HUES64 (cell line): Measurements from ENCODE around the gene ZNF384.

Experiments
- H3K27ac ChIP-seq: 2 replicates; pipeline ENCODE4 v1.7.0; 2013; ENCODE audit warnings: low read depth, low read length, inconsistent platforms
- H3K27me3 ChIP-seq: 2 replicates; pipeline ENCODE4 v1.6.1; 2013; ENCODE audit warnings: mild to moderate bottlenecking, low read length; ENCODE audit not compliant: insufficient read depth
- H3K36me3 ChIP-seq: 2 replicates; pipeline ENCODE4 v1.6.1; 2013; ENCODE audit warnings: mild to moderate bottlenecking, low read length; ENCODE audit not compliant: insufficient read depth
- H3K4me1 ChIP-seq: 2 replicates; pipeline ENCODE4 v1.6.1; 2013; ENCODE audit warnings: mild to moderate bottlenecking, low read length, moderate library complexity; ENCODE audit not compliant: insufficient read depth
- H3K4me3 ChIP-seq: 2 replicates; pipeline ENCODE4 v1.5.1; 2013; ENCODE audit warnings: mild to moderate bottlenecking, low read length, moderate library complexity
- H3K9ac ChIP-seq: 2 replicates; pipeline ENCODE4 v1.6.1; 2013; ENCODE audit warnings: mild to moderate bottlenecking, low read depth, low read length
- H3K9me3 ChIP-seq: 2 replicates; pipeline ENCODE4 v1.6.1; 2013; ENCODE audit warnings: low read depth, low read length; ENCODE audit not compliant: insufficient read depth
- WGBS: fragments of 150-250, 120-280 bp; methylation state at CpG from one replicate; pipeline ENCODE4 v1.1.7; 2013; ENCODE audit warnings: missing lambda C conversion rate; 5-methylcytosine and 5-hydroxymethylcytosine counted together

The ZNF384 gene

DNA sequence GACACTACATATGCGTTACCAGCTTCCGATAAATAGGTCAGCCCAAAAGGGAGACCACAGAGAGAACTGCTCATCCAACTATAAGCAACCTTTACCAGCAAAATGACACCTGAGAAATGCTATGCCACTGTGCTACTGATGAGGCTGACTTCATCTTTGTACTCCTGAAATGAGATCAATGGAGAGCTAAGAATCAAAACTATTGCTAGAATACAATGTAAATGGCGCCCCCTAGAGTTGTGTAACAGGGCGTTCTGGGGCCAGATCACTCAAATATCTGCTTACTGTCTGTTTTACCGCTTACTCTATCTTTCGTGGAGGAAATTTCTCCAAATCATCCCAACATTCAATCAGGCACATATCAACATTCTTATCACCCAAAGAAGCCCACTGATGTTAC lies 4.6 kb downstream of the ZNF384 start:
- no peak overlapping the region for H3K9ac ChIP-seq
- H3K27ac ChIP-seq: no peak overlapping the region
- H3K36me3 ChIP-seq: peaks cover 36% of the 10 kb centered on the region
- peaks cover 9% of the 10 kb centered on the region; the same call in 1 of the 2 replicates for H3K4me1 ChIP-seq
- WGBS: 71% methylated on average over 6 of the region's 6 CpGs
- H3K9me3 ChIP-seq: no peaks in the 10 kb centered on the region
- no peak overlapping the region for H3K4me3 ChIP-seq
- no peaks in the 10 kb centered on the region for H3K27me3 ChIP-seq

DNA sequence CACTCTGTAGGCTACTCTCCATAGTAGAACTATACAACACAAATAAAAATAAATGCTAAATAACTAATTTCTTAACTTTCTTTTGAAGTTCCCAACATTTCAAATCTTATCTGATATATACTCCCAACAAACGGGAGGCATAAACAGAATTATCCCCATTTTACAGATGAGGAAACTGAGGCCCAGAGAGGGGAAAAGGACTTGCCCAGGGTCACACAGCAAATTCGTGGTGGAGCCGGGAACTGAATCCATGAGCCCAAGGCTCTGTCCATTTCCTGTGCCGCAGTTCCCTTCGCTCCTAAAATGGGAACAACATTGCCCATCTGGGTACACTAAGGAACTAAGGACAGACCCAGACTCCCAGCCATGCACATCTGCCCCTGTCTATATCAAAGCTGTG lies 12.2 kb downstream of the ZNF384 start:
- Histone ChIP-seq H3K27me3 (no peaks in the 10 kb centered on the region), H3K4me1 (no peaks in the 10 kb centered on the region), H3K4me3 (no peak overlapping the region), H3K9me3 (no peaks in the 10 kb centered on the region), H3K36me3 (peaks cover 88% of the 10 kb centered on the region), H3K27ac (no peak overlapping the region), H3K9ac (no peak overlapping the region)
- 92% methylated on average over 5 of the region's 5 CpGs for WGBS

DNA sequence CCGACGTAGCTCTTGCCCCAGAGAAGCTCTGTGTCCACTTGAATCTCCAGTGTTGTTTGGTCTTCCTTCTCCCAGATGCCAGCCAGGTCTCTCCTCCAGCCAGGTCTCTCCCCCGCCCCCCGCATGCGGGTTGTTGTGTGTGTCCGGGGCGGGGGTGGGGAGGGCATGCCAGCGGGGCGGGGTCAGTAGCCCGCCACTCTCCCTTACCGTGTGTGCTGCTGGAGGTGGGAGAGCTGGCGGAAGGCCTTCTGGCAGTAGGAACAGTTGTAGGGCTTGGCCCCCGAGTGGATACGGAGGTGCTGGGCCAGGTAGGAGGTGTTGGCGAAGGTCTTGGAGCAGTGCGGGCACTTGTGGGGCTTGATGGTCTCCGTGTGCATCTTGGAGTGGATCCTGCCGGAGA lies 17.0 kb downstream of the ZNF384 start:
- no peaks in the 10 kb centered on the region for H3K27me3 ChIP-seq
- no peaks in the 10 kb centered on the region for H3K9me3 ChIP-seq
- peaks cover 97% of the 10 kb centered on the region for H3K36me3 ChIP-seq
- WGBS: 95% methylated on average over 18 of the region's 18 CpGs
- H3K27ac ChIP-seq: no peak overlapping the region
- H3K4me3 ChIP-seq: no peak overlapping the region
- no peaks in the 10 kb centered on the region for H3K4me1 ChIP-seq
- H3K9ac ChIP-seq: no peak overlapping the region

DNA sequence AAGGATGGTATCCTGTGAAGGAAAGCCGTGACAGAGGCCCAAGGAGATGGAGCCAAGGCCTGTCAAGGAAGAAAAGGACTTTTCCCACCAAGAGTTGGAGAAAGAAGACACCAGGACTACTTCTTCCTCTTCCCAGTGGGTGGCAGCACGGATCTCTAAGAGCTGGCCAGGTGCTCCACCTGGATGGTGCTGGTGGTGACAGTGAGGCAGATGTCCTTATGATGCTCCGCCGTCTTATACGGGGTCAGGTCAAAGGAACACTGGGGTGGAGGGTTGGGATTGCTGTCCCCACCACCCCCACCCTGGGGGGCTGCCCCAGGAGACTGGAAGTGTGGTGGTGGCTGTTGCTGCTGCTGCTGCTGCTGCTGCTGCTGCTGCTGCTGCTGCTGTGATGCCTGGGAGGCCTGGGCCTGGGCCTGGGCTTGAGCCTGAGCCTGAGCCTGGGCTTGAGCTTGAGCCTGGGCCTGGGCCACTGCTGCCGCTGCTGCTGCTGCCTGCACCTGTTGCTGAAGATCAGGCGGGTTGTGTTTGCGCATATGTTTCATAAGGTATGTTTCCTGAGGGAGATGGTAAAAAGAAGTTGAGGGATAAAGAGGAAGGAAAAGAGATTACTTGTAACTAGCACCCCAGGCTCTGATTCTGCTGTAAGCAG lies 21.5 kb downstream of the ZNF384 start:
- Histone ChIP-seq H3K9ac (no peak overlapping the region), H3K9me3 (no peaks in the 10 kb centered on the region), H3K27me3 (no peaks in the 10 kb centered on the region), H3K36me3 (peaks cover 66% of the 10 kb centered on the region), H3K4me3 (no peak overlapping the region), H3K27ac (no peak overlapping the region), H3K4me1 (no peaks in the 10 kb centered on the region)
- 92% methylated on average over 8 of the region's 8 CpGs for WGBS

DNA sequence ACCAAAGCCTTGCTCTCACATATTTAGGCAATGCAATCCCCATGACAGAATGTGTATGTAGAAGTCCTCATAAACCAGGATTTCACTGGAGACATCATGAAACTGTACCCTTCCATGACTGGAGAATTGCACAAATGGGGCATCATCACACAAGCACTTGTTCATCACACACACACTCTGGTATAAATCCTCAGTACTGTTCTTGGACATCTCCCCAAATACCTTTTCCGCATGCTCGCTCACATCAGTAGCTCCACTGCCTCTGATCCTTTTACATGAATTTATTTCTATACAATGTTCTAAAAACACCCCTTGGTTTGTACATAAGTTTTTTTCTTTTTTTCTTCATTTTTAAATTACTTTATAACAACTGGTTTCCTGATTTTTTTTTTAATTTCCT lies 23.0 kb downstream of the ZNF384 start:
- Histone ChIP-seq H3K9ac (no peak overlapping the region), H3K36me3 (peaks cover 52% of the 10 kb centered on the region), H3K4me3 (no peak overlapping the region), H3K27ac (no peak overlapping the region), H3K4me1 (peaks cover 5% of the 10 kb centered on the region; the same call in 1 of the 2 replicates), H3K9me3 (no peaks in the 10 kb centered on the region), H3K27me3 (no peaks in the 10 kb centered on the region)
- WGBS: over 99% methylated on average over 2 of the region's 2 CpGs

DNA sequence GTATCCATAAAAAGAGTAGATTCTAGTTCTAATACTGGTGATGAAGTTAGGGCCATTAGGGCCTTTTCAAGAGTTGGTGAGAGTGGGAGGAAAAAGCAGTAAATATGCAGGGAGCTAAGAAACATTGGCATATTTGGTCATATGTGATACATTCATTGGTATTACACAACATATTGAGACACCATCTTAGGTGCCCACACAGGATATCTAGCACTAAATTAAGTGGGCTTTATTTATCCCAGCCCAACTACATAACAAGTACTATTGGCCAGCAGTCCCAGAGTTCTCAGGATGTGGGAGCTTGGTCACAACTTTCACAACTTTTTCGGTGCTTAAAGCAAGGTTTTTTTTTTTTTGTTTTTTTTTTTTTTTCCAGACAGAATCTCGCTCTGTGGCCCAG lies 24.3 kb downstream of the ZNF384 start:
- H3K27me3 ChIP-seq: no peaks in the 10 kb centered on the region
- no peak overlapping the region for H3K4me3 ChIP-seq
- H3K4me1 ChIP-seq: peaks cover 5% of the 10 kb centered on the region; the same call in 1 of the 2 replicates
- H3K9ac ChIP-seq: no peak overlapping the region
- peaks cover 39% of the 10 kb centered on the region for H3K36me3 ChIP-seq
- no peak overlapping the region for H3K27ac ChIP-seq
- 97% methylated on average over 2 of the region's 2 CpGs for WGBS
- H3K9me3 ChIP-seq: no peaks in the 10 kb centered on the region

DNA sequence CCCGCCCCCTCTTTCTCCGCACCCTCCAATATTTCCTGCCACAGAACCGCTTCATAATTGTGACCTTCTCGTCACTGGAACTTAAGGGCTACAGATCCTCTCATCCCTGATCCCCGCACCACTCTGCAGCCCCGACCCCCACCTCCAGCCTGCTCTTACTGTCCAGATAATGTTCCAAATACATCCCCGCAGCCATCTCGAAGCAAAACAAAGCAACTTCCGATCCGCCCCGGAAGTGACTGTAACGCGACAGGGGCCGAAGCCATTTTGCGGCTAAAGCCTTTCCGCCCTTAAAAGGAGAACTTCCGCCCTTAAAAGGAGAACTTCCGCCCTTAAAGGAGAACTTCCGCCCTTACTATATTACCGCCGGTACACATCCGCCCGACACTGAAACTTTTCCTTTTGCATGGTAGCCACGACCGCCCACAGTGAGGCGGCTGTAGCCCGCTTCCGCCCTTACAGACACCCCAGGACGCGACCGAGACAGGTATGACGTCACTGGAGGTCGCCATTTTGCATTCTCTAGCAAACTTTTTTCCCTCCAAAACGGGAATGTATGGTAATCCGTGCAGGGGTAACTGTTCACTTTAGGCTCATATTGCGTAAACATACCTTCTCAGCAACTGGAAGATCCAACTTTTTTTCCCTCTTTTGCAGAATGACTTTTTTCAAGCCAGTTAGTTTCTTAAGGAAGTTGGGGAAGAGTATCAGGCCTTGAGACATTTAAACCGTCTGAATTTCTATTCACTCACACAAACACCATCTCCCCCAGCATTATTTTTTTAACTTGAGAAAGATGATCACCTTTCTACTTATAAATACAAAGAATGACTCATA lies 26.1 kb downstream of the ZNF384 start, which contains the start of gene ING4:
Gene ING4 (minus strand): TSS at position 214 of the 837 bp plus-strand sequence. CDS start 18 bp downstream, at position 196.
- peak within 1 kb of the TSS; percentile 82 for H3K9ac ChIP-seq
- peak within 1 kb of the TSS; percentile 87 for H3K4me3 ChIP-seq
- 3% methylated on average over 37 of the region's 37 CpGs for WGBS
- no peaks in the 10 kb centered on the region for H3K27me3 ChIP-seq
- peak within 1 kb of the TSS; percentile 50 for H3K27ac ChIP-seq
- peaks cover 25% of the 10 kb centered on the region for H3K36me3 ChIP-seq
- no peaks in the 10 kb centered on the region for H3K9me3 ChIP-seq
- peaks cover 5% of the 10 kb centered on the region; the same call in 1 of the 2 replicates for H3K4me1 ChIP-seq

DNA sequence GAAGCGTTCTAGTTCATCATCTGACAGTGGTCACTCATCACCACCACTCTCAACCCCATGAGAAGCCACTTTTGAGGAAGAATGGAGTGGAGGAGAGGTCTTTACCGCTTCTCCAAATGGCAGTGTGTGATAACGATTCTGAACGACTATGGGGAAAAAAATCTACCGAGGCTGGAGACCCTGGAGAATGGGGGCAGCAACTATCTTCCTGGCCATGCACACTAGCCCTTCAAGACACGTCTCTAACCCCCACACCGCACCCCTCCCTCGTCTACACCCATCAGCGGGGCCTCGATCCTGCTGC lies 26.6 kb downstream of the ZNF384 start:
- peak overlapping the region; percentile 20 for H3K27ac ChIP-seq
- WGBS: 2% methylated on average over 9 of the region's 10 CpGs

DNA sequence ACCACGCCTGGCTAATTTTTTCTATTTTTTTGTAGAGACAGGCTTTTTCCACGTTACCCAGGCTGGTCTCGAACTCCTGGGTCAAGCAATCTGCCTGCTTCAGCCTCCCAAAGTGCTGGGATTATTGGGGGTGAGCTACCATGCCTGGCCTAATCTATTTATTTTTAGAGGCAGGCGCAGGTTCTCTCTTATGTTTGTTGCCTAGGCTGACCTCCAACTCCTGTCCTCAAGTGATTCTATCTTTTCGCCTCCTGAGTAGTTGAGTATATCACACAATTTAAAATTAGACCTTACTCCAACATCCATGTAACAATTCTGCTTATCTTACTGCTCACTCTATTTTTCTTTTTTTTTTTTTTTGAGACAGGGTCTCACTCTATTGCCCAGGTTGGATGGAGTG lies 35.2 kb downstream of the ZNF384 start:
- Histone ChIP-seq H3K4me3 (no peak overlapping the region), H3K27me3 (no peaks in the 10 kb centered on the region), H3K36me3 (peaks cover 55% of the 10 kb centered on the region), H3K27ac (no peak overlapping the region), H3K9me3 (no peaks in the 10 kb centered on the region), H3K4me1 (no peaks in the 10 kb centered on the region), H3K9ac (no peak overlapping the region)
- WGBS: 99% methylated on average over 5 of the region's 5 CpGs

More for the DNA sequence above, 26.6 kb downstream of the ZNF384 start:
- peak overlapping the region; percentile 82 for H3K9ac ChIP-seq
- H3K27me3 ChIP-seq: no peaks in the 10 kb centered on the region
- no peaks in the 10 kb centered on the region for H3K9me3 ChIP-seq
- H3K4me1 ChIP-seq: peaks cover 5% of the 10 kb centered on the region; the same call in 1 of the 2 replicates
- peak overlapping the region; percentile 87 for H3K4me3 ChIP-seq
- peaks cover 19% of the 10 kb centered on the region for H3K36me3 ChIP-seq

DNA sequence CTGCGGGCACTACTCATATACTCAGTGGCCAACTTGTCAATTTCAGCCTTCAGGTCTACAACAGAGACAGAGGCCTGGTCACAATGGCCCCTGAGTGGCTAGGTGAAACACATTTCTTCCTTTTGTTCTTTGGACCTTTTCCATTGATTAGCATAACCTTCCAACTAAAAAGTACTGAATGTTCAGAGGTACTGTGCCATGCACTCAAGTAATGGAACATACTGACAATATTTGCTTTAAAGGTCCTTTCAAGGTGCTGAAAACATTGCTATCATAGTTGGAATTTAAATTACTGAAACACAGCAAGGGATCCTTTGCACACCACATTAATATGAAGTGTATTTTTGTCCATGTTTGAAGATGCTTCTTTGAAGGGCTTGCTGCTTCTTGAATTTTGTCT lies 35.8 kb downstream of the ZNF384 start:
- Histone ChIP-seq H3K27me3 (no peaks in the 10 kb centered on the region), H3K4me3 (no peak overlapping the region), H3K27ac (no peak overlapping the region), H3K4me1 (no peaks in the 10 kb centered on the region), H3K36me3 (peaks cover 52% of the 10 kb centered on the region), H3K9me3 (no peaks in the 10 kb centered on the region), H3K9ac (no peak overlapping the region)
- WGBS: 100% methylated on average over 1 of the region's 1 CpG

DNA sequence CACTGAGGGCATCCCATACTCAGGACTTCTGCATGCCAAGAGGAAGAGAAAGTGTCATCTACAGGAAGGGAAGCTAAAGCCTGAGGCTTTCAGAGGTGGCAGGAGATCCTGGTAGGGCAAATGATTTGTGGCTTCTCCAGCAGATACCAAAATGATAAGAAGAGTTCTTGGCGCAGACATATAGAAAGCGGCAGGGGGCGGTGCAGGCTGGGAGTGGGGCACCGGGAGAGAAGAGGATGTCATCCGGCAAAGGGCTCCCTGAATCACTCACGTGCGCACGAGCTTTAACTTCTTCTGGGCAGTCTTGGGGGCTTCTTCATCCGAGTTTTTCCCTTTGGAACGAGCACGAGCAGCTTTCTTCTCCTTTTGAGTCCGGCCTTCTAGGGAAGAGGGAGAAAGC lies 36.8 kb downstream of the ZNF384 start:
- Histone ChIP-seq H3K9ac (no peak overlapping the region), H3K36me3 (peaks cover 57% of the 10 kb centered on the region), H3K4me3 (no peak overlapping the region), H3K4me1 (no peaks in the 10 kb centered on the region), H3K9me3 (no peaks in the 10 kb centered on the region), H3K27me3 (no peaks in the 10 kb centered on the region), H3K27ac (no peak overlapping the region)
- 96% methylated on average over 11 of the region's 12 CpGs for WGBS
